Measurements from ENCODE around the gene LLCFC1.
A peak's percentile ranks its signal among the peaks of the same experiment; 100 is the strongest.

LLCFC1 gene

GRCh38 chr7:142927085-142927745 is 12.1 kb upstream of the LLCFC1 start:
- H3K4me2 ChIP-seq (ENCODE audit: low read length): peak overlapping the region; percentile 48
- H4K20me1 ChIP-seq (ENCODE audit: control insufficient read depth, insufficient read depth, low read depth, low read length): no peaks in the 10 kb centered on the region
- TF ChIP-seq EZH2phosphoT487 (IDR thresholded peaks at IDR 0.05; ENCODE audit: borderline replicate concordance, low read length) (no peak), CTCF (IDR thresholded peaks at IDR 0.05; ENCODE audit: low read depth, low read length, poor library complexity, severe bottlenecking) (no peak)
- H3K36me3 ChIP-seq (ENCODE audit: control insufficient read depth, low read length): no peaks in the 10 kb centered on the region
- 0 out of 2 replicates have a peak overlapping the region, but pooled peaks have one; percentile 2 for H3K27ac ChIP-seq (ENCODE audit: low read depth, low read length)
- peaks cover 9% of the 10 kb centered on the region for H3K9me3 ChIP-seq (ENCODE audit: control insufficient read depth, insufficient read depth, low read length)
- H3K4me1 ChIP-seq (ENCODE audit: control insufficient read depth, low read length): peaks cover 20% of the 10 kb centered on the region
- peak overlapping the region; percentile 34 for H3K4me3 ChIP-seq (ENCODE audit: low read length)
- H3F3A ChIP-seq (ENCODE audit: control insufficient read depth, insufficient read depth): no peaks in the 10 kb centered on the region
- H3K9me2 ChIP-seq (replicated peaks; ENCODE audit: control insufficient read depth, low read length): no peaks in the 10 kb centered on the region
- H3K27me3 ChIP-seq (ENCODE audit: control insufficient read depth, low read length): peaks cover 10% of the 10 kb centered on the region; the same call in 1 of the 2 replicates
- no peaks in the 10 kb centered on the region for H3K79me2 ChIP-seq (ENCODE audit: control insufficient read depth, low read length)

GRCh38 chr7:142927949-142928348 is 11.3 kb upstream of the LLCFC1 start:
- no peak for TF ChIP-seq CTCF (IDR thresholded peaks at IDR 0.05; ENCODE audit: low read depth, low read length, poor library complexity, severe bottlenecking)
- TF ChIP-seq EZH2phosphoT487 (IDR thresholded peaks at IDR 0.05; ENCODE audit: borderline replicate concordance, low read length): no peak
- H3K4me2 ChIP-seq (ENCODE audit: low read length): peak overlapping the region; percentile 48
- no peak overlapping the region for H3K27ac ChIP-seq (ENCODE audit: low read depth, low read length)

GRCh38 chr7:142930126-142930730 is 9.1 kb upstream of the LLCFC1 start:
- H3K9me2 ChIP-seq (replicated peaks; ENCODE audit: control insufficient read depth, low read length): no peaks in the 10 kb centered on the region
- no peaks in the 10 kb centered on the region for H4K20me1 ChIP-seq (ENCODE audit: control insufficient read depth, insufficient read depth, low read depth, low read length)
- H3F3A ChIP-seq (ENCODE audit: control insufficient read depth, insufficient read depth): no peaks in the 10 kb centered on the region
- H3K27me3 ChIP-seq (ENCODE audit: control insufficient read depth, low read length): peaks cover 14% of the 10 kb centered on the region; the same call in 1 of the 2 replicates
- H3K79me2 ChIP-seq (ENCODE audit: control insufficient read depth, low read length): no peaks in the 10 kb centered on the region
- no peak overlapping the region for H3K4me2 ChIP-seq (ENCODE audit: low read length)
- H3K9me3 ChIP-seq (ENCODE audit: control insufficient read depth, insufficient read depth, low read length): peaks cover 9% of the 10 kb centered on the region
- no peak overlapping the region for H3K4me3 ChIP-seq (ENCODE audit: low read length)
- H3K36me3 ChIP-seq (ENCODE audit: control insufficient read depth, low read length): no peaks in the 10 kb centered on the region
- peaks cover 20% of the 10 kb centered on the region for H3K4me1 ChIP-seq (ENCODE audit: control insufficient read depth, low read length)
- H3K27ac ChIP-seq (ENCODE audit: low read depth, low read length): no peak overlapping the region
- no peak for TF ChIP-seq EZH2phosphoT487 (IDR thresholded peaks at IDR 0.05; ENCODE audit: borderline replicate concordance, low read length)
- TF ChIP-seq CTCF (IDR thresholded peaks at IDR 0.05; ENCODE audit: low read depth, low read length, poor library complexity, severe bottlenecking): no peak

More at GRCh38 chr7:142927949-142928348, 11.3 kb upstream of the LLCFC1 start:
- Histone ChIP-seq H3K27me3 (ENCODE audit: control insufficient read depth, low read length) (peaks cover 14% of the 10 kb centered on the region; the same call in 1 of the 2 replicates), H3K9me2 (replicated peaks; ENCODE audit: control insufficient read depth, low read length) (no peaks in the 10 kb centered on the region), H3K9me3 (ENCODE audit: control insufficient read depth, insufficient read depth, low read length) (peaks cover 9% of the 10 kb centered on the region), H3K79me2 (ENCODE audit: control insufficient read depth, low read length) (no peaks in the 10 kb centered on the region), H3K4me1 (ENCODE audit: control insufficient read depth, low read length) (peaks cover 20% of the 10 kb centered on the region), H3K36me3 (ENCODE audit: control insufficient read depth, low read length) (no peaks in the 10 kb centered on the region), H3K4me3 (ENCODE audit: low read length) (peak overlapping the region; percentile 34), H4K20me1 (ENCODE audit: control insufficient read depth, insufficient read depth, low read depth, low read length) (no peaks in the 10 kb centered on the region), H3F3A (ENCODE audit: control insufficient read depth, insufficient read depth) (no peaks in the 10 kb centered on the region)
